HEK293 (cell line): ENCODE measurements around the gene LRRK1.

Experiments
- GLIS2 ChIP-seq: fragments of 450-650 bp; formaldehyde crosslinking; IDR thresholded peaks from 2 replicates; pipeline ENCODE4 v1.5.1; 2016; ENCODE audit warnings: missing biosample characterization, missing genetic modification characterization
- HIC1 ChIP-seq: fragments of 450-650 bp; formaldehyde crosslinking; IDR thresholded peaks from 2 replicates; pipeline ENCODE4 v1.5.1; 2016; ENCODE audit warnings: missing biosample characterization, missing genetic modification characterization
- KLF17 ChIP-seq: fragments of 450-650 bp; formaldehyde crosslinking; IDR thresholded peaks from 2 replicates; pipeline ENCODE4 v1.5.1; 2016; ENCODE audit warnings: missing biosample characterization, missing genetic modification characterization
- KLF8 ChIP-seq: fragments of 450-650 bp; formaldehyde crosslinking; IDR thresholded peaks from 2 replicates; pipeline ENCODE4 v1.5.1; 2016; ENCODE audit warnings: missing biosample characterization, missing genetic modification characterization
- PBX3 ChIP-seq: sonication (generic); formaldehyde crosslinking; IDR thresholded peaks from 2 replicates; pipeline ENCODE4 v1.8.1; 2022; ENCODE audit warnings: mild to moderate bottlenecking, moderate library complexity, missing genetic modification reagents
- PRDM4 ChIP-seq: fragments of 450-650 bp; formaldehyde crosslinking; IDR thresholded peaks from 2 replicates; pipeline ENCODE4 v1.5.1; 2017; ENCODE audit warnings: missing biosample characterization, missing genetic modification characterization
- REST ChIP-seq: fragments of 450-650 bp; formaldehyde crosslinking; IDR thresholded peaks from 2 replicates; pipeline ENCODE4 v1.5.1; 2016; ENCODE audit warnings: missing biosample characterization, missing genetic modification characterization
- SCRT2 ChIP-seq: fragments of 450-650 bp; formaldehyde crosslinking; IDR thresholded peaks from 2 replicates; pipeline ENCODE4 v1.5.1; 2016; ENCODE audit warnings: missing biosample characterization, missing genetic modification characterization
- SP2 ChIP-seq: fragments of 450-650 bp; formaldehyde crosslinking; IDR thresholded peaks from 2 replicates; pipeline ENCODE4 v1.5.1; 2016; ENCODE audit warnings: missing biosample characterization, missing genetic modification characterization
- SP3 ChIP-seq: fragments of 450-650 bp; formaldehyde crosslinking; IDR thresholded peaks from 2 replicates; pipeline ENCODE4 v1.5.1; 2016; ENCODE audit warnings: missing biosample characterization, missing genetic modification characterization
- ZFP41 ChIP-seq: fragments of 450-650 bp; formaldehyde crosslinking; IDR thresholded peaks from 2 replicates; pipeline ENCODE4 v1.5.1; 2016; ENCODE audit warnings: missing biosample characterization, missing genetic modification characterization, borderline replicate concordance
- ZIC2 ChIP-seq: fragments of 450-650 bp; formaldehyde crosslinking; IDR thresholded peaks from 2 replicates; pipeline ENCODE4 v1.5.1; 2016; ENCODE audit warnings: missing biosample characterization, missing genetic modification characterization
- ZNF10 ChIP-seq: fragments of 450-650 bp; formaldehyde crosslinking; IDR thresholded peaks from 2 replicates; pipeline ENCODE4 v1.5.1; 2017; ENCODE audit warnings: missing biosample characterization, missing genetic modification characterization
- ZNF169 ChIP-seq: fragments of 450-650 bp; formaldehyde crosslinking; IDR thresholded peaks from 2 replicates; pipeline ENCODE4 v1.5.1; 2016; ENCODE audit warnings: missing biosample characterization, missing genetic modification characterization
- ZNF221 ChIP-seq: fragments of 450-650 bp; formaldehyde crosslinking; IDR thresholded peaks from 2 replicates; pipeline ENCODE4 v1.5.1; 2017; ENCODE audit warnings: missing biosample characterization, missing genetic modification characterization, borderline replicate concordance
- ZNF404 ChIP-seq: fragments of 450-650 bp; formaldehyde crosslinking; IDR thresholded peaks from 2 replicates; pipeline ENCODE4 v1.5.1; 2017; ENCODE audit warnings: missing biosample characterization, missing genetic modification characterization
- ZNF416 ChIP-seq: fragments of 450-650 bp; formaldehyde crosslinking; IDR thresholded peaks from 2 replicates; pipeline ENCODE4 v1.5.1; 2016; ENCODE audit warnings: missing biosample characterization, missing genetic modification characterization
- ZNF433 ChIP-seq: fragments of 450-650 bp; formaldehyde crosslinking; IDR thresholded peaks from 2 replicates; pipeline ENCODE4 v1.5.1; 2016; ENCODE audit warnings: missing biosample characterization, missing genetic modification characterization, low read depth
- ZNF544 ChIP-seq: fragments of 450-650 bp; formaldehyde crosslinking; IDR thresholded peaks from 2 replicates; pipeline ENCODE4 v1.5.0; 2017; ENCODE audit warnings: missing biosample characterization, missing genetic modification characterization
- ZNF639 ChIP-seq: fragments of 450-650 bp; formaldehyde crosslinking; IDR thresholded peaks from 2 replicates; pipeline ENCODE4 v1.5.1; 2016; ENCODE audit warnings: missing biosample characterization, missing genetic modification characterization
- ZNF692 ChIP-seq: fragments of 450-650 bp; formaldehyde crosslinking; IDR thresholded peaks from 2 replicates; pipeline ENCODE4 v1.5.1; 2016; ENCODE audit warnings: missing biosample characterization, missing genetic modification characterization
- ZNF785 ChIP-seq: fragments of 450-650 bp; formaldehyde crosslinking; IDR thresholded peaks from 2 replicates; pipeline ENCODE4 v1.5.1; 2016; ENCODE audit warnings: missing biosample characterization, missing genetic modification characterization
- ZNF830 ChIP-seq: fragments of 450-650 bp; IDR thresholded peaks from 2 replicates; pipeline ENCODE4 v1.5.0; 2018; ENCODE audit warnings: missing biosample characterization, missing genetic modification characterization, low read depth, mild to moderate bottlenecking, moderate library complexity

The LRRK1 gene

GRCh38 chr15:100879464-100880138 is 39.6 kb upstream of the LRRK1 start, which contains the start of gene ALDH1A3 (continued):
- TF ChIP-seq PRDM4 (tag by site-specific recombination), result no peak
- no peak for TF ChIP-seq ZNF433 (tag by site-specific recombination)
- TF ChIP-seq KLF8 (tag by site-specific recombination), result no peak
- TF ChIP-seq SP3, result peak; percentile 43
- TF ChIP-seq ZNF830 (tag by site-specific recombination), result no peak
- 0 out of 2 replicates have a peak, but pooled peaks have one; percentile 15 for TF ChIP-seq ZNF692 (tag by site-specific recombination)
- no peak for TF ChIP-seq ZNF221 (tag by site-specific recombination)
- no peak for TF ChIP-seq ZNF639 (tag by site-specific recombination)
- TF ChIP-seq ZFP41, result no peak
- TF ChIP-seq PBX3 (CRISPR knock-in tag), result 0 out of 2 replicates have a peak, but pooled peaks have one; percentile 38
- TF ChIP-seq ZIC2 (tag by site-specific recombination), result peak; percentile 73
- TF ChIP-seq ZNF416 (tag by site-specific recombination), result no peak
- TF ChIP-seq SCRT2, result no peak
- TF ChIP-seq ZNF10 (tag by site-specific recombination), result no peak
- 0 out of 2 replicates have a peak, but pooled peaks have one; percentile 21 for TF ChIP-seq KLF17 (tag by site-specific recombination)
- TF ChIP-seq GLIS2 (tag by site-specific recombination), result peak; percentile 50
- no peak for TF ChIP-seq ZNF169 (tag by site-specific recombination)
- TF ChIP-seq ZNF785, result no peak
- peak; percentile 53 for TF ChIP-seq SP2 (tag by site-specific recombination)
- no peak for TF ChIP-seq ZNF544 (tag by site-specific recombination)
- TF ChIP-seq HIC1 (tag by site-specific recombination), result no peak
- TF ChIP-seq REST, result no peak
- TF ChIP-seq ZNF404 (tag by site-specific recombination), result no peak
